GM18520 (cell line): ENCODE measurements around the gene SEMA6A.

ENCODE experiments used
- ATAC-seq: cut with Tn5 transposase; IDR thresholded peaks from one replicate; pipeline ENCODE4 v1.9.1; 2021; ENCODE audit not compliant: unreplicated experiment

The SEMA6A gene

GRCh38 chr5:116577064-116577788 is 2.6 kb upstream of the SEMA6A start:
- peak; percentile 55 for ATAC-seq

- peak; percentile 25 for ATAC-seq
Measured at GRCh38 chr5:116576053-116576713, 1.6 kb upstream of the SEMA6A start.

- no peak for ATAC-seq
Measured at GRCh38 chr5:116575326-116576052, 866 bp upstream of the SEMA6A start.

- no peak for ATAC-seq
Measured at GRCh38 chr5:116573702-116574366, 789 bp downstream of the SEMA6A start.

GRCh38 chr5:116573279-116573701 is 1.3 kb downstream of the SEMA6A start:
- no peak for ATAC-seq

GRCh38 chr5:116572350-116573278 is 2.0 kb downstream of the SEMA6A start:
- no peak for ATAC-seq

GRCh38 chr5:116571568-116572349 is 2.9 kb downstream of the SEMA6A start:
- ATAC-seq = no peak

- ATAC-seq = no peak
Measured at GRCh38 chr5:116569999-116570398, 4.6 kb downstream of the SEMA6A start.

GRCh38 chr5:116567106-116567505 is 7.5 kb downstream of the SEMA6A start:
- ATAC-seq = no peak

- peak; percentile 51 for ATAC-seq
Measured at GRCh38 chr5:116566251-116566650, 8.4 kb downstream of the SEMA6A start.

- no peak for ATAC-seq
Measured at GRCh38 chr5:116564756-116565490, 9.7 kb downstream of the SEMA6A start.

- ATAC-seq = no peak
Measured at GRCh38 chr5:116564312-116564711, 10.3 kb downstream of the SEMA6A start.

- ATAC-seq = no peak
Measured at GRCh38 chr5:116563736-116564308, 10.8 kb downstream of the SEMA6A start.

GRCh38 chr5:116562669-116563068 is 12.0 kb downstream of the SEMA6A start:
- ATAC-seq = no peak

- ATAC-seq = no peak
Measured at GRCh38 chr5:116561658-116562057, 13.0 kb downstream of the SEMA6A start.

- no peak for ATAC-seq
Measured at GRCh38 chr5:116559673-116560164, 14.9 kb downstream of the SEMA6A start.

GRCh38 chr5:116559239-116559638 is 15.4 kb downstream of the SEMA6A start:
- ATAC-seq = no peak

- ATAC-seq = no peak
Measured at GRCh38 chr5:116557669-116558271, 16.9 kb downstream of the SEMA6A start.
